CD4-positive, alpha-beta memory T cell (primary cell): ENCODE results near the gene GLIS1. TPM values are rescaled to one million over a fixed set of nuclear protein-coding genes. Genes with fewer than 3 reads are reported as not detected.

Experiments used
- CTCF ChIA-PET: fragments of 350-600 bp; sonication (Branson Sonifier 250); formaldehyde crosslinking; loops from one replicate; lab custom pipeline; 2021; ENCODE audit warnings: inconsistent platforms; ENCODE audit not compliant: partially characterized antibody; lab: Charles Lee
- POLR2A ChIA-PET: fragments of 350-600 bp; sonication (Branson Sonifier 250); formaldehyde crosslinking; loops from one replicate; lab custom pipeline; 2021; ENCODE audit not compliant: partially characterized antibody; lab: Charles Lee
- DNase-seq, 5 donors: peaks; one replicate each; pipeline versions ENCODE4 v3.0.0 to v3.0.0-alpha.2; 2020 to 2022; ENCODE audit warnings: mixed read lengths in 1 of 5
- H3K27ac ChIP-seq: one replicate; pipeline ENCODE4 v1.7.0; 2013; ENCODE audit warnings: low read depth, low read length
- H3K27me3 ChIP-seq: 2 replicates; pipeline ENCODE4 v1.7.0; 2013; ENCODE audit warnings: mild to moderate bottlenecking, low read length, moderate library complexity; ENCODE audit not compliant: insufficient read depth
- H3K36me3 ChIP-seq: 2 replicates; pipeline ENCODE4 v1.7.0; 2013; ENCODE audit warnings: mild to moderate bottlenecking, low read length, moderate library complexity; ENCODE audit not compliant: insufficient read depth
- H3K4me1 ChIP-seq: 2 replicates; pipeline ENCODE4 v1.7.0; 2013; ENCODE audit warnings: mild to moderate bottlenecking, low read length, moderate library complexity; ENCODE audit not compliant: insufficient read depth
- H3K4me3 ChIP-seq, 2 donors: one replicate each; pipeline ENCODE4 v1.7.0; 2013; ENCODE audit warnings: low read length in 2 of 2, mild to moderate bottlenecking in 1 of 2
- H3K9me3 ChIP-seq, 2 donors: one replicate each; pipeline ENCODE4 v1.7.0; 2013; ENCODE audit warnings: low read length in 2 of 2, control low read depth in 1 of 2; ENCODE audit not compliant: control insufficient read depth in 1 of 2
- H3K27ac Mint-ChIP-seq, 7 donors: one replicate each; pipeline ENCODE4 v1.8.0; 2020 to 2021; ENCODE audit warnings: mixed read lengths in 7 of 7, mild to moderate bottlenecking in 6 of 7, inconsistent platforms in 3 of 7, moderate library complexity in 3 of 7
- H3K27me3 Mint-ChIP-seq, 2 donors: one replicate each; pipeline ENCODE4 v1.8.0; 2020 to 2021; ENCODE audit warnings: mixed read lengths in 2 of 2
- H3K36me3 Mint-ChIP-seq, 2 donors: one replicate each; pipeline ENCODE4 v1.8.0; 2020 to 2021; ENCODE audit warnings: mixed read lengths in 2 of 2, inconsistent platforms in 1 of 2, mild to moderate bottlenecking in 1 of 2
- H3K4me1 Mint-ChIP-seq, 4 donors: one replicate each; pipeline ENCODE4 v1.8.0; 2020 to 2021; ENCODE audit warnings: mixed read lengths in 4 of 4, mild to moderate bottlenecking in 1 of 4
- H3K4me3 Mint-ChIP-seq, 8 donors: one replicate each; pipeline ENCODE4 v1.8.0; 2020 to 2021; ENCODE audit warnings: mixed read lengths in 8 of 8, mild to moderate bottlenecking in 7 of 8, moderate library complexity in 6 of 8, inconsistent platforms in 3 of 8
- H3K9me3 Mint-ChIP-seq, 8 donors: one replicate each; pipeline ENCODE4 v1.8.0; 2020 to 2021; ENCODE audit warnings: mixed read lengths in 8 of 8, mild to moderate bottlenecking in 5 of 8, inconsistent platforms in 3 of 8, moderate library complexity in 1 of 8
- intact Hi-C: fragments of 100-400 bp; cut with micrococcal nuclease; formaldehyde crosslinking; loops from one replicate; pipeline ENCODE4 v1.15.1; 2023
- polyA plus RNA-seq, 2 donors: library from polyadenylated mRNA; unstranded; fragments of 300-500 nt; fragmentation: Illumina TruSeq; gene quantifications; one replicate each; pipeline ENCODE4 v1.2.3, GENCODE V29; 2021
- total RNA-seq, 2 experiments: library from RNA; stranded (reverse); gene quantifications; one replicate each; pipeline ENCODE4 v1.2.3, GENCODE V29; 2021

The GLIS1 gene
- total and polyA plus RNA-seq, 4 experiments from 2014 or later: not detected

GRCh38 chr1:53535846-53536245 is 203.1 kb downstream of the GLIS1 start:
- DNase-seq: no peak
- H3K4me3 Mint-ChIP-seq: no peak overlapping the region
- no peak overlapping the region for H3K27ac ChIP-seq
- ChIA-PET POLR2A (no interaction called here), CTCF (no interaction called here)
- H3K27ac Mint-ChIP-seq: no peak overlapping the region
- H3K4me1 ChIP-seq: no peaks in the 10 kb centered on the region
- peaks cover 0 to 2% (median 0%) of the 10 kb centered on the region in 4 donors for H3K4me1 Mint-ChIP-seq
- no peaks in the 10 kb centered on the region for H3K36me3 Mint-ChIP-seq
- H3K4me3 ChIP-seq: no peak overlapping the region
- H3K9me3 ChIP-seq: no peaks in the 10 kb centered on the region
- no peaks in the 10 kb centered on the region for H3K9me3 Mint-ChIP-seq
- H3K27me3 Mint-ChIP-seq: peaks cover 0 to 1% of the 10 kb centered on the region in 2 donors
- intact Hi-C loops: no loop called here
- H3K27me3 ChIP-seq: no peaks in the 10 kb centered on the region
- no peaks in the 10 kb centered on the region for H3K36me3 ChIP-seq

- peaks cover 0 to 2% (median 0%) of the 10 kb centered on the region in 4 donors for H3K4me1 Mint-ChIP-seq
- Histone ChIP-seq H3K27me3 (no peaks in the 10 kb centered on the region), H3K9me3 (no peaks in the 10 kb centered on the region), H3K36me3 (no peaks in the 10 kb centered on the region), H3K27ac (no peak overlapping the region), H3K4me1 (no peaks in the 10 kb centered on the region), H3K4me3 (no peak overlapping the region)
- CTCF ChIA-PET: no interaction called here
- intact Hi-C loops: no loop called here
- H3K4me3 Mint-ChIP-seq: peak overlapping the region in 1 of 8 donors; percentile 15
- H3K27me3 Mint-ChIP-seq: peaks cover 0 to 1% of the 10 kb centered on the region in 2 donors
- POLR2A ChIA-PET: no interaction called here
- no peak for DNase-seq
- H3K27ac Mint-ChIP-seq: no peak overlapping the region
- H3K36me3 Mint-ChIP-seq: no peaks in the 10 kb centered on the region
- no peaks in the 10 kb centered on the region for H3K9me3 Mint-ChIP-seq
These were observed 203.7 kb downstream of the GLIS1 start for GRCh38 chr1:53535226-53535625.

GRCh38 chr1:53532912-53533311 is 206.1 kb downstream of the GLIS1 start:
- H3K9me3 Mint-ChIP-seq: no peaks in the 10 kb centered on the region
- H3K4me3 Mint-ChIP-seq: no peak overlapping the region
- H3K27me3 Mint-ChIP-seq: peaks cover 0 to 1% of the 10 kb centered on the region in 2 donors
- no peak overlapping the region for H3K27ac Mint-ChIP-seq
- no peaks in the 10 kb centered on the region for H3K27me3 ChIP-seq
- ChIA-PET CTCF (no interaction called here), POLR2A (no interaction called here)
- no peaks in the 10 kb centered on the region for H3K9me3 ChIP-seq
- intact Hi-C loops: no loop called here
- no peaks in the 10 kb centered on the region for H3K4me1 ChIP-seq
- H3K4me3 ChIP-seq: no peak overlapping the region
- no peaks in the 10 kb centered on the region for H3K36me3 Mint-ChIP-seq
- no peak for DNase-seq
- H3K27ac ChIP-seq: no peak overlapping the region
- no peaks in the 10 kb centered on the region for H3K36me3 ChIP-seq
- peaks cover 0 to 2% (median 0%) of the 10 kb centered on the region in 4 donors for H3K4me1 Mint-ChIP-seq

GRCh38 chr1:53532377-53532776 is 206.6 kb downstream of the GLIS1 start:
- no peak overlapping the region for H3K27ac Mint-ChIP-seq
- peaks cover 0 to 1% of the 10 kb centered on the region in 2 donors for H3K27me3 Mint-ChIP-seq
- intact Hi-C loops: no loop called here
- no peak for DNase-seq
- Histone ChIP-seq H3K36me3 (no peaks in the 10 kb centered on the region), H3K27ac (no peak overlapping the region), H3K27me3 (no peaks in the 10 kb centered on the region), H3K4me1 (no peaks in the 10 kb centered on the region), H3K4me3 (no peak overlapping the region), H3K9me3 (no peaks in the 10 kb centered on the region)
- H3K4me3 Mint-ChIP-seq: no peak overlapping the region
- CTCF ChIA-PET: no interaction called here
- no peaks in the 10 kb centered on the region for H3K9me3 Mint-ChIP-seq
- H3K36me3 Mint-ChIP-seq: no peaks in the 10 kb centered on the region
- POLR2A ChIA-PET: no interaction called here
- peaks cover 0 to 2% (median 0%) of the 10 kb centered on the region in 4 donors for H3K4me1 Mint-ChIP-seq

GRCh38 chr1:53530550-53530949 is 208.4 kb downstream of the GLIS1 start:
- no peaks in the 10 kb centered on the region for H3K36me3 ChIP-seq
- CTCF ChIA-PET: no interaction called here
- no peak overlapping the region for H3K27ac Mint-ChIP-seq

GRCh38 chr1:53529555-53529954 is 209.4 kb downstream of the GLIS1 start:
- Mint-ChIP-seq H3K27ac (no peak overlapping the region), H3K4me3 (no peak overlapping the region), H3K9me3 (peaks cover 0 to 2% (median 0%) of the 10 kb centered on the region in 8 donors), H3K4me1 (peaks cover 0 to 2% (median 0%) of the 10 kb centered on the region in 4 donors), H3K27me3 (peaks cover 0 to 1% of the 10 kb centered on the region in 2 donors), H3K36me3 (no peaks in the 10 kb centered on the region)
- Histone ChIP-seq H3K9me3 (no peaks in the 10 kb centered on the region), H3K27me3 (no peaks in the 10 kb centered on the region), H3K27ac (no peak overlapping the region), H3K4me3 (no peak overlapping the region), H3K4me1 (no peaks in the 10 kb centered on the region), H3K36me3 (no peaks in the 10 kb centered on the region)
- POLR2A ChIA-PET: no interaction called here
- DNase-seq: no peak
- CTCF ChIA-PET: no interaction called here
- intact Hi-C loops: no loop called here

More at GRCh38 chr1:53530550-53530949, 208.4 kb downstream of the GLIS1 start:
- H3K27me3 ChIP-seq: no peaks in the 10 kb centered on the region
- Mint-ChIP-seq H3K4me1 (peaks cover 0 to 2% (median 0%) of the 10 kb centered on the region in 4 donors), H3K36me3 (no peaks in the 10 kb centered on the region), H3K27me3 (peaks cover 0 to 1% of the 10 kb centered on the region in 2 donors), H3K9me3 (peaks cover 0 to 2% (median 0%) of the 10 kb centered on the region in 8 donors), H3K4me3 (no peak overlapping the region)
- no peak overlapping the region for H3K4me3 ChIP-seq
- no peak for DNase-seq
- no peaks in the 10 kb centered on the region for H3K9me3 ChIP-seq
- H3K27ac ChIP-seq: no peak overlapping the region
- intact Hi-C loops: no loop called here
- POLR2A ChIA-PET: no interaction called here
- H3K4me1 ChIP-seq: no peaks in the 10 kb centered on the region

GRCh38 chr1:53527368-53527767 is 211.6 kb downstream of the GLIS1 start:
- intact Hi-C loops: no loop called here

More at GRCh38 chr1:53527368-53527767, 211.6 kb downstream of the GLIS1 start:
- Mint-ChIP-seq H3K4me3 (no peak overlapping the region), H3K27ac (no peak overlapping the region), H3K36me3 (no peaks in the 10 kb centered on the region), H3K27me3 (peaks cover 0 to 1% of the 10 kb centered on the region in 2 donors), H3K9me3 (peaks cover 0 to 2% (median 0%) of the 10 kb centered on the region in 8 donors), H3K4me1 (peaks cover 0 to 2% (median 0%) of the 10 kb centered on the region in 4 donors)
- Histone ChIP-seq H3K4me3 (no peak overlapping the region), H3K27ac (no peak overlapping the region), H3K4me1 (no peaks in the 10 kb centered on the region), H3K36me3 (no peaks in the 10 kb centered on the region), H3K27me3 (no peaks in the 10 kb centered on the region), H3K9me3 (no peaks in the 10 kb centered on the region)
- POLR2A ChIA-PET: no interaction called here
- DNase-seq: no peak
- CTCF ChIA-PET: no interaction called here
